Mucosa of stomach (tissue), 1 donor: ENCODE measurements around the gene KIDINS220.

Source experiments
- H3K27me3 ChIP-seq: one replicate; pipeline ENCODE4 v1.7.0; 2013; ENCODE audit warnings: mild to moderate bottlenecking, low read length; ENCODE audit not compliant: control insufficient read depth, insufficient read depth
- H3K36me3 ChIP-seq: one replicate; pipeline ENCODE4 v1.7.0; 2013; ENCODE audit warnings: low read length; ENCODE audit not compliant: control insufficient read depth, insufficient read depth
- H3K4me1 ChIP-seq: one replicate; pipeline ENCODE4 v1.7.0; 2013; ENCODE audit warnings: mild to moderate bottlenecking, low read length; ENCODE audit not compliant: control insufficient read depth, insufficient read depth
- H3K4me3 ChIP-seq: one replicate; pipeline ENCODE4 v1.7.0; 2013; ENCODE audit warnings: low read length
- H3K9ac ChIP-seq: one replicate; pipeline ENCODE4 v1.7.0; 2013; ENCODE audit warnings: mild to moderate bottlenecking, low read length, moderate library complexity
- H3K9me3 ChIP-seq: one replicate; pipeline ENCODE4 v1.7.0; 2013; ENCODE audit warnings: mild to moderate bottlenecking, low read length, moderate library complexity; ENCODE audit not compliant: control insufficient read depth
- donor health status: Pancreatic carcinoma.

The KIDINS220 gene

GRCh38 chr2:8836971-8837794, at the start of gene KIDINS220:
Gene KIDINS220 (minus strand): TSS chr2:8837613. CDS start chr2:8827093, 10,520 bp downstream.
- Histone ChIP-seq H3K9me3 (no peaks in the 10 kb centered on the region), H3K4me3 (peak within 1 kb of the TSS; percentile 49), H3K27me3 (no peaks in the 10 kb centered on the region), H3K4me1 (peaks cover 27% of the 10 kb centered on the region), H3K9ac (peak within 1 kb of the TSS; percentile 91), H3K36me3 (no peaks in the 10 kb centered on the region)

GRCh38 chr2:8886876-8887275, 49.5 kb upstream of the KIDINS220 start:
- H3K4me3 ChIP-seq, result no peak overlapping the region
- H3K9me3 ChIP-seq, result no peaks in the 10 kb centered on the region
- no peak overlapping the region for H3K9ac ChIP-seq

DNA sequence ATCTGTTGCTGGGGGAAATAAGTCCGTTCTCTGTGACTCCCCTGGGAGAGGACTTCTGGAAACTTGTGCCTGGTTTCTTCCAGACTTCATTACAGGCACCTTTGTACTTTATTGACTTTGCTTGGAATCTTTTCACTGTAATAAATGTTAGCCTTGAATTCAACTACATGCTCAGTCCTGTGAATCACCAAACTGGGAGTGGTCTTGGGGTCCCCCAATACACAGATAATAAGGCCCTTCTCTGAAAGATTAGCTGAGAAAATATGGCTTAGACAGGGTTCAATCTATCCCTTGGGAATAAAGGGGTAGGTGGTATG, 48.7 kb upstream of the KIDINS220 start:
- Histone ChIP-seq H3K9ac (no peak overlapping the region), H3K36me3 (no peaks in the 10 kb centered on the region), H3K4me3 (no peak overlapping the region), H3K27me3 (no peaks in the 10 kb centered on the region), H3K4me1 (no peaks in the 10 kb centered on the region), H3K9me3 (no peaks in the 10 kb centered on the region)

More at GRCh38 chr2:8886876-8887275, 49.5 kb upstream of the KIDINS220 start:
- no peaks in the 10 kb centered on the region for H3K27me3 ChIP-seq
- H3K36me3 ChIP-seq, result no peaks in the 10 kb centered on the region
- no peaks in the 10 kb centered on the region for H3K4me1 ChIP-seq

- Histone ChIP-seq H3K4me3 (no peak overlapping the region), H3K4me1 (no peaks in the 10 kb centered on the region), H3K36me3 (no peaks in the 10 kb centered on the region), H3K27me3 (no peaks in the 10 kb centered on the region), H3K9me3 (no peaks in the 10 kb centered on the region), H3K9ac (no peak overlapping the region)
Measured at GRCh38 chr2:8885449-8886201, 48.2 kb upstream of the KIDINS220 start.

GRCh38 chr2:8884812-8885211, 47.4 kb upstream of the KIDINS220 start:
- H3K27me3 ChIP-seq, result no peaks in the 10 kb centered on the region
- no peak overlapping the region for H3K4me3 ChIP-seq
- no peaks in the 10 kb centered on the region for H3K9me3 ChIP-seq
- H3K9ac ChIP-seq, result no peak overlapping the region
- H3K36me3 ChIP-seq, result no peaks in the 10 kb centered on the region
- H3K4me1 ChIP-seq, result no peaks in the 10 kb centered on the region

DNA sequence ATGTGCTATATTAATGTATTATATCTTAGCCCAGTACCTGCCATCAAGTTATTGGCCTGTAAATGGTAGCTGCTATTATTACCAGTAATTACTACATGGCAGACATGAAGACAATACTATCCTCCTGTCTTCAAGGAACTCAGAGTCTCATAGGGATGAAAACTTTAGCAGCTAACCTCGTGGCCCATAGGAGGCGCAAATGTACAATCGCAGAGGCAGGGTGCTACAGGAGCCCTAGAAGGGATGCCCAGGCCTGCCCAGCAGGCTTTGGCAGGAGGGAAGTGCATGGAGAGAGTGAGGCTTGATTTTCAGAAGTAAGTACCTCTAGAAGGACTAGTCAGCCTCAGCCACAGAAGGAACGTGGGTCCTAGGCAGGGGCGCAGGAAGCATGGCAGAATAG, 44.7 kb upstream of the KIDINS220 start:
- H3K27me3 ChIP-seq, result no peaks in the 10 kb centered on the region
- H3K36me3 ChIP-seq, result no peaks in the 10 kb centered on the region
- no peaks in the 10 kb centered on the region for H3K9me3 ChIP-seq
- H3K4me3 ChIP-seq, result no peak overlapping the region
- H3K4me1 ChIP-seq, result no peaks in the 10 kb centered on the region
- H3K9ac ChIP-seq, result no peak overlapping the region

DNA sequence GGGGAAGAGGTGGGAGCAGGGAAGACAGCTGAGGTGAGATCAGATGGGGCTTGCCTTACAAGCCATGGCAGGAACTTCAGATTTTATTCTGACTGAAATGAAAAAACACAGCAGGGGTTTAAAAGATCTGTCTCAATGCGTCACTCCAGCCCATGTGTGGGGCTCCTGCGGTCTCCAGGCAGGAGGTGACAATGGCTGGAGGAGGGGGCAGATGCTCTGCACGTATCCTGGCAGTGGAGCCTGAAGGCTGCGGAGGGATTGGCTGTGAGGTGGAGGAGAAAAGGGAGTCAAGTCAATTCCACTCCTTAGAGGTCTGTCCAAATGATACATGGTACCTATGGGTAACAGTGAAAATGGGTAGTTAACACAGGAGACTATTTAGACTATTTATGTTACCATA, 40.5 kb upstream of the KIDINS220 start:
- Histone ChIP-seq H3K9me3 (no peaks in the 10 kb centered on the region), H3K4me1 (no peaks in the 10 kb centered on the region), H3K9ac (no peak overlapping the region)

DNA sequence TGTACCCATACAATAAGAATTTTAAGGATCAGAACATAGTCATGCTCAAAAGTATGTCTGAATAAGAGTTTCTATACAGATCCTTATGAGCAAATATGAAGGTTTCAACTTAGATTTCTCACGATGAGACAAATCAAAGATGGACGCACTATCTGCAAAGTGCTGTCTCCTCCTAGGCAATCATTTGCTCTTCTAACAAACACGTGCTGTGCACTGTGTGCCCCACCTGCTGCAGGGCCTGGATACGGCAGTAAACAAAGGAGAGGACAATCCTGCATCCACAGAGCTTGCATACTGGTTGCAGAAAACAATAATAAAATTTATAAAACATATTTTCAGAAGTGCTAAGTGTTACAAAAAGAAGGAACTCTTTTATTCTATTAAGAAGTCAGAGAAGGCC, 39.9 kb upstream of the KIDINS220 start:
- no peaks in the 10 kb centered on the region for H3K4me1 ChIP-seq

More for the DNA sequence above, 40.5 kb upstream of the KIDINS220 start:
- Histone ChIP-seq H3K36me3 (peaks cover 4% of the 10 kb centered on the region), H3K27me3 (no peaks in the 10 kb centered on the region), H3K4me3 (no peak overlapping the region)

DNA sequence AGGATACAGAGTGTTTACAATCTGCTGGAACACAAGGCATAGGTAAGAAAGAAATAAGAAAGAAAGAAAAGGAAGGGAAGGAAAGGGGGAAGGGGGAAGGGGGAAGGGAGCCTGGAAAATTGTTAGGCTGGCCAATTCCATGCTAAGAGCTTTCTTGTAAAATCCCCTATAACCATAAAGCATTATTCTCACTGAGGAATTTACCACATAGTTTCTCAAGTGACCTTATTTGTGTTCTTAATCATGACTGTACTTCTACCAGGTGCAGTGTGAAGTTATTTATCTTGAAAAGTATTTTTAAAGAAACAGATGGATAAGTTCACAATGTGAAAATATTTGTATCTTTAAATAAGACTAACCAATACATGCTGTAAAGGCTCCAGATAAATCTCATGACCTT, 39.2 kb upstream of the KIDINS220 start:
- Histone ChIP-seq H3K36me3 (peaks cover 4% of the 10 kb centered on the region), H3K4me1 (no peaks in the 10 kb centered on the region), H3K4me3 (no peak overlapping the region), H3K9me3 (no peaks in the 10 kb centered on the region), H3K9ac (no peak overlapping the region), H3K27me3 (no peaks in the 10 kb centered on the region)

More for the DNA sequence above, 39.9 kb upstream of the KIDINS220 start:
- no peaks in the 10 kb centered on the region for H3K9me3 ChIP-seq
- H3K36me3 ChIP-seq, result peaks cover 4% of the 10 kb centered on the region
- H3K4me3 ChIP-seq, result no peak overlapping the region
- H3K9ac ChIP-seq, result no peak overlapping the region
- H3K27me3 ChIP-seq, result no peaks in the 10 kb centered on the region

GRCh38 chr2:8872821-8873432, 35.5 kb upstream of the KIDINS220 start:
- peaks cover 4% of the 10 kb centered on the region for H3K36me3 ChIP-seq
- no peak overlapping the region for H3K9ac ChIP-seq
- H3K9me3 ChIP-seq, result no peaks in the 10 kb centered on the region
- no peak overlapping the region for H3K4me3 ChIP-seq
- H3K27me3 ChIP-seq, result no peaks in the 10 kb centered on the region
- H3K4me1 ChIP-seq, result no peaks in the 10 kb centered on the region

GRCh38 chr2:8870441-8870840, 33.0 kb upstream of the KIDINS220 start:
- no peaks in the 10 kb centered on the region for H3K4me1 ChIP-seq
- H3K4me3 ChIP-seq, result no peak overlapping the region
- H3K36me3 ChIP-seq, result no peaks in the 10 kb centered on the region

GRCh38 chr2:8867363-8867762, 29.9 kb upstream of the KIDINS220 start:
- no peaks in the 10 kb centered on the region for H3K27me3 ChIP-seq
- H3K4me1 ChIP-seq, result no peaks in the 10 kb centered on the region
- H3K36me3 ChIP-seq, result no peaks in the 10 kb centered on the region
- no peak overlapping the region for H3K9ac ChIP-seq
- no peaks in the 10 kb centered on the region for H3K9me3 ChIP-seq
- no peak overlapping the region for H3K4me3 ChIP-seq

More at GRCh38 chr2:8870441-8870840, 33.0 kb upstream of the KIDINS220 start:
- Histone ChIP-seq H3K9ac (no peak overlapping the region), H3K9me3 (no peaks in the 10 kb centered on the region), H3K27me3 (no peaks in the 10 kb centered on the region)
